Neural progenitor cell (in vitro differentiated cells): ENCODE results near the gene ANKFY1.

Experiments
- CTCF ChIP-seq: fragments of 200-600 bp; sonication (generic); IDR thresholded peaks from 2 replicates; pipeline ENCODE4 v1.5.1; 2017; ENCODE audit warnings: antibody characterized with exemption, mild to moderate bottlenecking
- EZH2 ChIP-seq: fragments of 200-600 bp; sonication (generic); IDR thresholded peaks from 2 replicates; pipeline ENCODE4 v1.6.1; 2017; ENCODE audit warnings: antibody characterized with exemption, mild to moderate bottlenecking, moderate library complexity

DNA sequence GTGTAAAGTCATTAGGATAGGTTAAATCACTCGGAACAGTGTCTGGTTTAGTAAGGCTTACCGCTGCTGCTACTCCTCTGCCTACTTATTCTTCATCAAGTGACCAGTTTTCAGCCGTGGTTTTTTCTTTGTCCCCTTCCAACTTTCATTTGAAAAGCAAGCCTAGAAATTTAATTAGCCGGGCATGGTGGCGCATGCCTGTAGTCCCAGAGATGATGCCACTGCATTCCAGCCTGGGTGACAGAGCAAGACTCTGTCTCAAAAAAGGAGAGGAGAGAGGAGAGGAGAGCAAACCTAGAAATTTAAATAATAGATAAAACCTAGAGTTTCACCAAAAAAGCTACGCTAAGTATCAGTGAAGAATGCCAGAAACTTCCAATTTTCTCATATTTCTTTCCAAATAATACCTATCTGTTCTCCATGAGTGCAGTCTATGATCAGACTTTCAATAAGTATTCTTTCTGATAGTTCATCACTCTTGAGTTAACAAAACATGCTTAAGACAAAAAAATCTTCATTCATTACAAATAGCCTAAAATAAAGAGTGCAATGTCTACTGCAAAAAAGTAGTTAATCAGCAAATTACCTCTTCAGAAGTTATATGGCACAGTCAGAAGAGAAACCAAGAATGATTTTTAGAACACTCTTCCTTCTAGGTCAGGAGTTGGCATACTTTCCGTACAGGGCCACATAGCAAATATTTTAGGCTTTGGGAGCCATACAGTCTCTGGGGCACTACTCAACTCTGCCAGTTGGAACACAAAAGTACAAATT, 15.1 kb downstream of the ANKFY1 start:
- TF ChIP-seq CTCF (no peak), EZH2 (no peak)
